Panc1 (cell line): ENCODE results near the gene STAB1. TPM values are rescaled to one million over a fixed set of nuclear protein-coding genes. Genes with fewer than 3 reads are reported as not detected.

Experiments used
- ATAC-seq: fragments of 200-7000 bp; cut with Tn5 transposase; 2 replicates; pipeline ENCODE4 v1.9.1; 2020; ENCODE audit warnings: mild to moderate bottlenecking, moderate library complexity
- BruUV-seq: library from RNA; stranded (reverse); fragments of 400-500 nt; replicated peaks from 2 replicates; lab custom pipeline; 2021; lab: Mats Ljungman, UMichigan
- CTCF ChIA-PET: fragments of 300-600 bp; sonication (Branson Sonifier 250); formaldehyde crosslinking; loops from one replicate; lab custom pipeline; 2022; ENCODE audit warnings: antibody characterized with exemption; lab: Charles Lee
- POLR2A ChIA-PET: fragments of 300-600 bp; sonication (Branson Sonifier 250); formaldehyde crosslinking; loops from one replicate; lab custom pipeline; 2022; ENCODE audit warnings: antibody characterized with exemption; lab: Charles Lee
- DNase-seq: peaks from one replicate; pipeline ENCODE4 v3.0.0-alpha.2; 2010; ENCODE audit warnings: low read depth, low spot score
- H3K27ac ChIP-seq: 2 replicates; pipeline ENCODE4 v1.5.1; 2011; ENCODE audit warnings: mild to moderate bottlenecking, low read length, inconsistent platforms
- H3K27me3 ChIP-seq: fragments of 200-500 bp; sonication (Bioruptor generic); 2 replicates; pipeline ENCODE4 v1.6.0; 2014; ENCODE audit warnings: low read length, inconsistent platforms; ENCODE audit not compliant: control insufficient read depth, insufficient read depth
- H3K36me3 ChIP-seq: fragments of 200-500 bp; sonication (Bioruptor generic); 2 replicates; pipeline ENCODE4 v1.5.1; 2014; ENCODE audit warnings: inconsistent platforms, mild to moderate bottlenecking, low read length, moderate library complexity; ENCODE audit not compliant: control insufficient read depth, insufficient read depth
- H3K4me1 ChIP-seq: 2 replicates; pipeline ENCODE4 v1.5.1; 2011; ENCODE audit warnings: inconsistent platforms, mild to moderate bottlenecking, low read length, moderate library complexity; ENCODE audit not compliant: control insufficient read depth, insufficient read depth
- H3K4me3 ChIP-seq, 2 experiments: 2 replicates each; pipeline ENCODE4 v1.5.1; 2011 to 2012; ENCODE audit warnings: low read depth in 2 of 2, low read length in 2 of 2, mild to moderate bottlenecking in 2 of 2, inconsistent platforms in 1 of 2, moderate library complexity in 1 of 2
- H3K9me3 ChIP-seq: fragments of 200-500 bp; sonication (Bioruptor generic); 2 replicates; pipeline ENCODE4 v1.5.1; 2014; ENCODE audit warnings: low read depth, mild to moderate bottlenecking, inconsistent platforms, low read length, moderate library complexity; ENCODE audit not compliant: control insufficient read depth, insufficient read depth
- CTCF ChIP-seq: fragments of 450-650 bp; IDR thresholded peaks from 2 replicates; pipeline ENCODE4 v1.5.1; 2017; ENCODE audit warnings: mild to moderate bottlenecking
- POLR2AphosphoS5 ChIP-seq: IDR thresholded peaks from 2 replicates; pipeline ENCODE4 v1.6.1; 2012; ENCODE audit warnings: mild to moderate bottlenecking, low read depth, low read length, moderate library complexity
- REST ChIP-seq, 2 experiments: IDR thresholded peaks; 2 replicates each; pipeline ENCODE4 v1.6.1; 2011 to 2012; ENCODE audit warnings: low read depth in 2 of 2, control low read depth in 1 of 2, low read length in 1 of 2, mild to moderate bottlenecking in 1 of 2, moderate library complexity in 1 of 2; ENCODE audit not compliant: insufficient read depth in 1 of 2
- SIN3A ChIP-seq: IDR thresholded peaks from 2 replicates; pipeline ENCODE4 v1.6.1; 2012; ENCODE audit warnings: low read depth, mild to moderate bottlenecking, low read length, moderate library complexity, borderline replicate concordance; ENCODE audit not compliant: insufficient read depth
- TCF7L2 ChIP-seq: IDR thresholded peaks from 2 replicates; pipeline ENCODE4 v1.6.1; 2011; ENCODE audit warnings: mild to moderate bottlenecking, low read depth, low read length, inconsistent platforms
- in situ Hi-C: cut with HindIII; loops from 2 replicates; pipeline ENCODE4 v1.10.0; 2016; ENCODE audit warnings: low sequenced_read_pairs, low pct_unique_long_range_greater_than_20kb
- intact Hi-C: fragments of 100-400 bp; cut with micrococcal nuclease; formaldehyde crosslinking; loops from one replicate; pipeline ENCODE4 v1.10.0; 2022; ENCODE audit not compliant: unreplicated experiment
- total RNA-seq: library from RNA; stranded (reverse); gene quantifications from one replicate; pipeline ENCODE4 v1.2.1, GENCODE V29; 2021; ENCODE audit not compliant: unreplicated experiment

The STAB1 gene
- total RNA-seq, 1 experiment from 2014 or later = 0.39 TPM

GRCh38 chr3:52470920-52471319 lies 24.2 kb upstream of the STAB1 start:
- Histone ChIP-seq H3K27ac (no peak overlapping the region), H3K4me3 (no peak overlapping the region), H3K27me3 (no peaks in the 10 kb centered on the region), H3K4me1 (no peaks in the 10 kb centered on the region), H3K9me3 (no peaks in the 10 kb centered on the region), H3K36me3 (peaks cover 3% of the 10 kb centered on the region; the same call in 1 of the 2 replicates)
- ChIA-PET POLR2A (no interaction called here), CTCF (interaction anchor here (0.5 kb wide), 1 partner anchor 888 kb away, joined by 3 read pairs; no protein-coding TSS in a partner anchor)
- in situ Hi-C loops (no loop called here), intact Hi-C loops (no loop called here)
- TF ChIP-seq REST (IDR thresholded peaks at IDR 0.05; ENCODE audit: insufficient read depth in 1 of 2, low read depth in 2 of 2, low read length in 1 of 2) (no peak), SIN3A (no peak), TCF7L2 (no peak), CTCF (no peak), POLR2AphosphoS5 (no peak)
- BruUV-seq = no TSS peak
- DNase-seq (no peak), ATAC-seq (no peak)

GRCh38 chr3:52471371-52472238 lies 23.5 kb upstream of the STAB1 start:
- in situ Hi-C loops = no loop called here
- H3K36me3 ChIP-seq = peaks cover 3% of the 10 kb centered on the region; the same call in 1 of the 2 replicates
- H3K27me3 ChIP-seq = no peaks in the 10 kb centered on the region
- ChIA-PET CTCF (interaction anchor here (0.5 to 0.6 kb wide), 2 partner anchors 36 to 888 kb away, joined by 3 read pairs; no protein-coding TSS in a partner anchor), POLR2A (no interaction called here)
- ATAC-seq (peak; percentile 87), DNase-seq (no peak)
- no peaks in the 10 kb centered on the region for H3K4me1 ChIP-seq
- intact Hi-C loops = no loop called here
- TF ChIP-seq REST (IDR thresholded peaks at IDR 0.05; ENCODE audit: insufficient read depth in 1 of 2, low read depth in 2 of 2, low read length in 1 of 2) = no peak
- peak; percentile 86 for TF ChIP-seq CTCF
- H3K9me3 ChIP-seq = no peaks in the 10 kb centered on the region
- BruUV-seq = no TSS peak
- H3K27ac ChIP-seq = no peak overlapping the region
- no peak overlapping the region for H3K4me3 ChIP-seq
